Measurements from ENCODE around the gene CALY. TPM values are rescaled to one million over a fixed set of nuclear protein-coding genes. Genes with fewer than 3 reads are reported as not detected.

CALY gene
- total RNA-seq, 2 experiments from 2014 or later = 3.8 to 3.9 TPM

DNA sequence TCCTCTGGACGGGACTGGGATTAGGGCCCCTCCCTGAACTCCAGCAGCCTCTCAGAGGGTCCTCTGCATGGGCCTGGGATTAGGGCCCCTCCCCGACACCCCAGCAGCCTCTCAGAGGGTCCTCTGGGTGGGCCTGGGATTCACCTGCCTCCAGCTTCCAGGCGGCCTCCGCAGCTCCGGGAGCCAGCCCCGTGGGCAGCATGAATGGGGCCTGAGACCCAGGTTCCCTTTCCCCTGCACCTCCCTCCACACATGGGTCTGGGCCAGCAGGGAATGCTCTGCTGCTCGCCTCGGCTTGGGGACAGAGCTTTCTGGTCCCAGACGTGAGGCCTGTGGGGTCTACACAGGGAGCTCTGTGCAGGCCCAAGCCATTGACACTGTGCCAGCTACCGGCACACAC, 33.5 kb downstream of the CALY start:
- no peak for DNase-seq
- peaks cover 24% of the 10 kb centered on the region for H3K4me1 Mint-ChIP-seq (ENCODE audit: low read depth)
- no peaks in the 10 kb centered on the region for H3K9me3 ChIP-seq (ENCODE audit: control insufficient read depth in 1 of 2, insufficient read depth in 1 of 2, low read length in 2 of 2)
- peaks cover 54% of the 10 kb centered on the region for H3K36me3 ChIP-seq (ENCODE audit: insufficient read depth, low read length)
- peaks cover 64% of the 10 kb centered on the region for H3K36me3 Mint-ChIP-seq (ENCODE audit: low read depth)
- ATAC-seq (ENCODE audit: poor library complexity) = no peak
- no peaks in the 10 kb centered on the region for H3K27me3 ChIP-seq (ENCODE audit: control insufficient read depth in 1 of 2, insufficient read depth in 2 of 2, low read length in 2 of 2)
- peaks cover 5% of the 10 kb centered on the region for H3K27me3 Mint-ChIP-seq
- CTCF ChIA-PET = no interaction called here
- no peaks in the 10 kb centered on the region for H3K9me3 Mint-ChIP-seq
- H3K4me3 ChIP-seq (ENCODE audit: low read length) = no peak overlapping the region
- H3K4me1 ChIP-seq (ENCODE audit: insufficient read depth, low read length) = peaks cover 33% of the 10 kb centered on the region
- intact Hi-C loops (cut with DNase I, micrococcal nuclease) = no loop called here
- H3K27ac ChIP-seq (ENCODE audit: low read depth in 1 of 2, low read length in 2 of 2) = no peak overlapping the region
- POLR2A ChIA-PET = no interaction called here
- H3K4me3 Mint-ChIP-seq = no peak overlapping the region
- H3K27ac Mint-ChIP-seq = no peak overlapping the region
- TF ChIP-seq, protein P1, sequence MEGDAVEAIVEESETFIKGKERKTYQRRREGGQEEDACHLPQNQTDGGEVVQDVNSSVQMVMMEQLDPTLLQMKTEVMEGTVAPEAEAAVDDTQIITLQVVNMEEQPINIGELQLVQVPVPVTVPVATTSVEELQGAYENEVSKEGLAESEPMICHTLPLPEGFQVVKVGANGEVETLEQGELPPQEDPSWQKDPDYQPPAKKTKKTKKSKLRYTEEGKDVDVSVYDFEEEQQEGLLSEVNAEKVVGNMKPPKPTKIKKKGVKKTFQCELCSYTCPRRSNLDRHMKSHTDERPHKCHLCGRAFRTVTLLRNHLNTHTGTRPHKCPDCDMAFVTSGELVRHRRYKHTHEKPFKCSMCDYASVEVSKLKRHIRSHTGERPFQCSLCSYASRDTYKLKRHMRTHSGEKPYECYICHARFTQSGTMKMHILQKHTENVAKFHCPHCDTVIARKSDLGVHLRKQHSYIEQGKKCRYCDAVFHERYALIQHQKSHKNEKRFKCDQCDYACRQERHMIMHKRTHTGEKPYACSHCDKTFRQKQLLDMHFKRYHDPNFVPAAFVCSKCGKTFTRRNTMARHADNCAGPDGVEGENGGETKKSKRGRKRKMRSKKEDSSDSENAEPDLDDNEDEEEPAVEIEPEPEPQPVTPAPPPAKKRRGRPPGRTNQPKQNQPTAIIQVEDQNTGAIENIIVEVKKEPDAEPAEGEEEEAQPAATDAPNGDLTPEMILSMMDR (IDR thresholded peaks at IDR 0.05) = no peak

DNA sequence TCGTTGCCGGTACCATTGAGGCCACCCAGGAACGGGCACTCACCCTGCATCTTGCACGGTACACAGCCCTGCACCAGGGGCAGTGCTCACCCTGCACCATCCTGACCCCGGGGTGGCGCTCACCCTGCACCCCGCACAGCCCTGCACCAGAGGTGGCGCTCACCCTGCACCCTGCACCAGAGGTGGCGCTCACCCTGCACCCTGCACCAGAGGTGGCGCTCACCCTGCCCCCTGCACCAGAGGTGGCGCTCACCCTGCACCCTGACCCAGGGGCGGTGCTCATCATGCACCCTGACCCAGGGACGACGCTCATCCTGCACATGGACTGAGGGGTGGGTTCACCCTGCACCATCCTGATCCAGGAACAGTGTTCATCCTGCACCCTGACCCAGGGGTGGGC, 34.5 kb downstream of the CALY start:
- no peak overlapping the region for H3K4me3 Mint-ChIP-seq
- H3K4me1 ChIP-seq (ENCODE audit: insufficient read depth, low read length) = peaks cover 23% of the 10 kb centered on the region
- intact Hi-C loops (cut with DNase I, micrococcal nuclease) = no loop called here
- H3K27ac ChIP-seq (ENCODE audit: low read depth in 1 of 2, low read length in 2 of 2) = no peak overlapping the region
- no peak for ATAC-seq (ENCODE audit: poor library complexity)
- no peaks in the 10 kb centered on the region for H3K27me3 Mint-ChIP-seq
- TF ChIP-seq, protein P1 (IDR thresholded peaks at IDR 0.05) = no peak
- no peaks in the 10 kb centered on the region for H3K9me3 Mint-ChIP-seq
- DNase-seq = no peak
- peaks cover 15% of the 10 kb centered on the region for H3K4me1 Mint-ChIP-seq (ENCODE audit: low read depth)
- H3K36me3 ChIP-seq (ENCODE audit: insufficient read depth, low read length) = peaks cover 64% of the 10 kb centered on the region
- ChIA-PET POLR2A (no interaction called here), CTCF (no interaction called here)
- no peak overlapping the region for H3K4me3 ChIP-seq (ENCODE audit: low read length)
- H3K9me3 ChIP-seq (ENCODE audit: control insufficient read depth in 1 of 2, insufficient read depth in 1 of 2, low read length in 2 of 2) = no peaks in the 10 kb centered on the region
- no peaks in the 10 kb centered on the region for H3K27me3 ChIP-seq (ENCODE audit: control insufficient read depth in 1 of 2, insufficient read depth in 2 of 2, low read length in 2 of 2)
- no peak overlapping the region for H3K27ac Mint-ChIP-seq
- peaks cover 67% of the 10 kb centered on the region for H3K36me3 Mint-ChIP-seq (ENCODE audit: low read depth)

DNA sequence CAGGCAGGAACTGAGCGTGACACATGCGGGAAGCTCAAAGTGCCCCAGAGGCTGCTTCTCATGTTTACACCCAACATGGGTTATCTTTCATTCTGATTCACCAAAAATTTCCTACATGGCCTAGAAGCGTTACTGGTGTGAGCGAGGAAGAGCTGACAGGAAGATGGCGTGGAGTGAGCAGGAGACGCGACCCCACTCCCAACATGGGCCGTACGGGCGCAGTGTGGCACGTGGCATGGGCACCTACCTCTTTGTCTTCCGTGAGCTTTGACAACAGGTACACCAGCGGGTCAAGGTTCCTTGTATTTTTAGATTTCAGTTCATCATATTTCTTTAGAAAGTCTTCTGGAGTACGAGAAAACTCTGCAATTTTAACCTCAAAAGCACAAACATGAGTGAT, 37.0 kb downstream of the CALY start:
- Histone ChIP-seq H3K9me3 (ENCODE audit: control insufficient read depth in 1 of 2, insufficient read depth in 1 of 2, low read length in 2 of 2) (no peaks in the 10 kb centered on the region), H3K4me3 (ENCODE audit: low read length) (no peak overlapping the region), H3K36me3 (ENCODE audit: insufficient read depth, low read length) (peaks cover 78% of the 10 kb centered on the region), H3K4me1 (ENCODE audit: insufficient read depth, low read length) (peaks cover 11% of the 10 kb centered on the region), H3K27me3 (ENCODE audit: control insufficient read depth in 1 of 2, insufficient read depth in 2 of 2, low read length in 2 of 2) (no peaks in the 10 kb centered on the region), H3K27ac (ENCODE audit: low read depth in 1 of 2, low read length in 2 of 2) (no peak overlapping the region)
- H3K9me3 Mint-ChIP-seq = no peaks in the 10 kb centered on the region
- peaks cover 84% of the 10 kb centered on the region for H3K36me3 Mint-ChIP-seq (ENCODE audit: low read depth)
- CTCF ChIA-PET = interaction anchor here (1.8 kb wide), 1 partner anchor 8 kb away, joined by 4 read pairs; no protein-coding TSS in a partner anchor
- no peak for DNase-seq
- ATAC-seq (ENCODE audit: poor library complexity) = no peak
- no peaks in the 10 kb centered on the region for H3K27me3 Mint-ChIP-seq
- intact Hi-C loops (cut with DNase I, micrococcal nuclease) = no loop called here
- TF ChIP-seq, protein P1 (IDR thresholded peaks at IDR 0.05) = no peak
- H3K4me1 Mint-ChIP-seq (ENCODE audit: low read depth) = no peaks in the 10 kb centered on the region
- no peak overlapping the region for H3K27ac Mint-ChIP-seq
- H3K4me3 Mint-ChIP-seq = no peak overlapping the region
- POLR2A ChIA-PET = no interaction called here
